SKM-1 (cell line): Measurements from ENCODE around the gene CDC42BPA.

ENCODE experiments used
- DNase-seq: peaks from one replicate; lab custom pipeline; 2025; ENCODE audit not compliant: unreplicated experiment; lab: John Stamatoyannopoulos, UW

CDC42BPA gene

DNA sequence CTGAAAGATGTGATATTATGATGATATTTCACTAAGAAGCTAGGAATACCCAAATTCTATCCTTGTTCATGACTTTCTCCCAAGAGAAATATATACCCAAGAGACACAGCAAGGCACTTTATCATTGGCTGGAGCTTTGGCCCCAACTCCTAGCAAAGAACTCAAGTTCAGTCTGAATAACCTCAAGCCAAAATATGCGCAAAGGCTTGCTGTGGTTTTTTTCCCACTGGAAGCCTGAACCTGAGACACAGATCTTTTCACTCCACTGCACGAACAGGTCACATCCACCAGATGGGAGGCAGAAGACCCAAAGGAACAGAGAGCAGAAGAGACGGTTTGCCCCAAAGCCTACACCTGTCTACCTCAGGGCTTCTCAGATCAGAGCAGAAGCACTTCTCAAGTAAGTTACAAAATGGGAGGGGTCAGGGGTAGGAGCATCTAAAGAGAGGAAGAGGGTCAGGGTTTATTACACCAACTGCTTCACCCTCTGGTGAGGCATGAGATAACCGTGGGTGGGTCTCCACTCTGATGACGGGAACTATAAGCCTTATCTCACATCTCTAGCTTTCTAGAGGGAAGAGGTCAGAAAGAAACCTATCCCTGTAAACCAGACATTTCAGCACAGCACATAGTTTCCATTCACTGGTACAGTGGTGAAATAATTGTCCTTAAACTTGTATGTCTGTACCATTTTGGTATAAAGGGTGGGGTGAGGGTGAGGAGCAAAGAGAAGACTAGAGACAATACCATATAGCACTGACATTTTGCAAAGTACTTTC is 17.1 kb upstream of the CDC42BPA start:
- no peak for DNase-seq

- no peak for DNase-seq
These were observed 15.1 kb upstream of the CDC42BPA start for GRCh38 chr1:227333423-227333822.

DNA sequence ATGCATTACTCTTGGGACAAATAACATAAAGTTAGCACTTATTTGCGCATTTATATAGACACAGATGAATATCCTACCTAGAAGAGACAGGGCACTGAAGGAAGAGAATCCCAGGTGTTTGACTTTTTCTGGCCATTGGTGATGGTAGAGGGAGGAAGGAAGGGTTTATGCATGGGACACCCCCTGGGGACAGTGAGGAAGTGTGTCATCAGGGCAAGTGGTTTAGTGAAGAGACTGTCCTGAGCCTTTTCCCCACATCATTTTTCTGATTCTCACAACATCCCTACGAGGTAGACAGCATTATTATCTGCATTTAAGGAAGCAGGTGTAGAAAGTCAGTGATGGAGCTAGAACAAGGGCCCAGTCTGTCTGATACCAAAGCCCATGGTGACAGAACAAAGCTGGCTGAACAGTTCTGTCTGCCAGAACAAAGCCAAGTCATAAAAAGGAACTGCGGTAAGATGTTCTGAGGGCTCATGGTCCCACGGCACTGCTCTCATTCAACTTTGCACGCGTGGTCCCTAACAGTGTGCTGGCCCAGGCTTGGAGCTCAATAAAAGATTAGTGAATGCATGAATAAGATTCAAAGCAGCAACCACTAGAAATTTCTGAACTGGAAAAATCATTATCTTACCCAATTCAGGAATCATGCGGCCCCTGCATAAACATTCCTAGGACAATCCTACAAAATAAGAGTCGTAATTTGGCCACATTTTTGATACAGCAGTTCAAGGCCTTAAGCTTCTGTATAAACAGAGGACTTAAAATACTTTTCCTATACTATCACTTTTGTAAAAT is 12.2 kb upstream of the CDC42BPA start:
- DNase-seq, result no peak

DNA sequence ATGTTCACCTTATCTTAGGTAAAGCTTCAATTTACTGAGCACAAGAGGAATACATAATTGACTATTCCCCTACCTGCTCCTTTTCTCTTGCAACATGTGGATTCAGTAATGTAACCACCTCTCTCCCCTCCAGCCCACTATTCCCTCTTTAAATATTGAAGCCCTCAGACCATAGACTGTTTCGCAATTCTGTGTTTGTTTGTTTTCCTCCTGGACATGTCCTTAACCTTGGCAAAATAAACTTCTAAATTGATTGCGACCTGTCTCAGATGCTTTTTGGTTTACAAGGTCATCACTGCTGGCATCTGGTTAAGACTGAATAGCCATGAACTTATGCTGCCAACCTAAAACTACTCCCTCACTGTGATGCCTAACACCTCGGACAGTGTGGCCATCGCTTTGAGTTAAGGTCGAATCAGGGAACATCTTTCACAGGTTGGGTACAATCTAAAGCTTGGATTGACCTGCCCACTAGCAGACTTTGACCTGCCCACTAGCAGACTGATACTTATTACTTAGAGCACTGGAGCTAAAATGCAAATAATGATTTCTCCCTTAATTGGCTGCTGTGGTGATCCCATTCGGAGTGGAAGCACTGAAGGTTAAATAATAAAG is 10.2 kb upstream of the CDC42BPA start:
- DNase-seq, result no peak

DNA sequence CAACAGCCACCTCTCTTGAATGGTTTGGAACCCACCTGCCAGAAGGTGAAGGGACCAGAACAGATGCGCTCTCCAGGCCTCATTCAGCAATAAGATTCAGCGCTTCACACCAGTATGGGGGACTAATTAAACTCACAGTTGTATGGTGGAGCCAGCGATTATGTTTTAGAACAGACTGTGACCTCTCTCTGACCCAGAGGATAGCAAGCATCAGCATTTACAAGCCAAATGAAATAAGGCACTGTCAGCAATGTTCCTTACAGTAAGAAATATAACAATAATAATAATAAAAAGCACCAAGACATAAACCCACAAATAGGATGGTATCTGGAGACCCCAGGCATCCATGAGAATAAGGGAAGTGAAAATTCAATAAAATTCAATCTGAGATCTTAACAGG is 6.9 kb upstream of the CDC42BPA start:
- DNase-seq, result no peak

DNA sequence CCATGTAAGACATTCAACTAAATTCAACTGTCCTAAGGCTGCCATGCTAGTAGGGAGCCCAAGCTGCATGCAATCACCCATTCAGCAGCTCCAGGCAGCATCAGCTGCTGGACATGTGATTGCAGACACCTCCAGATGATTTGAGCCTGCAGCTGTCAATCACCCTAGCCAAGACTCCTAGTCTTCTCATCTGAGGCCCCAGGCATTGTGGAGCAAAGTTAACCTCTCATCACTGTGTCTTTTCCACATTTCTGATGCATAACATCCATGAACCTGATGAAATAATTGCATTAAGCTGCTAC is 5.6 kb upstream of the CDC42BPA start:
- no peak for DNase-seq

DNA sequence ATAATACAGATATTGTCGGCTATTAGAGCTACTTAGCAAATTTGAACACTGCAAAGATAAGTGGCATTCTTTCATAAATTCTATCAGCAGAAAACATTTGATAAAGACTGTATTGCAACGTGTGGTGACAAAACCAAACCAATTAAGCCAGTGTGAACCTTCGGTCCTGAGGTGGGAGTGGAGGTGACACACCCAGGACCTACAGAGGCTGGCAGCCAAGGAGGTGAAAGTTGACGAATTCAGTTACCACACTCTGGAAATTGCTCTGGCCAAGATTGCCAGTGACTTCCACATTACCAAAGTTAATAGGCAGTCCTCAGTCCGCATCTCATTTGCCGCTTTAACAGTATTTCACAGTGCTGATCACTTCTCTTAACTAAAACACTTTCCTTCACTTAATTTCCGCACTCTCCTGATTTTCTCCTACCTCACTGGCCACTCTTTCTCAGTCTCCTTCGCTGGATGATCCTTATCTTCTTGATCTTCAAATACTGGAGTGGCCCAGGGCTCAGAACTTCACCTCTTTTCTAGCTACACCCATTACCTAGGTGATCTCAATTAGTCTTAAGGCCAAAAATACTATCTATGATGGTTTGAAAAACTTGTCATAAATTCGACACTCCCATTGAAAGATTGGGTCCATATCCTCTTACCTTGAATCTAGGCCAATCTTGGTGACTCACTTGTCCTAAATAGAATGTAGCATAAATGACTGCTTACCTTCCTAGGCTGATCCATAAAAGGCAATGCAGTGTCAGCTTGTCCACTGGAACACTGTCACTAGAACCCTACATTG is 5.1 kb upstream of the CDC42BPA start:
- DNase-seq, result no peak

GRCh38 chr1:227322376-227322775 is 4.1 kb upstream of the CDC42BPA start:
- DNase-seq, result no peak

- peak; percentile 75 for DNase-seq
These were observed 2.7 kb upstream of the CDC42BPA start for GRCh38 chr1:227321035-227321434.

DNA sequence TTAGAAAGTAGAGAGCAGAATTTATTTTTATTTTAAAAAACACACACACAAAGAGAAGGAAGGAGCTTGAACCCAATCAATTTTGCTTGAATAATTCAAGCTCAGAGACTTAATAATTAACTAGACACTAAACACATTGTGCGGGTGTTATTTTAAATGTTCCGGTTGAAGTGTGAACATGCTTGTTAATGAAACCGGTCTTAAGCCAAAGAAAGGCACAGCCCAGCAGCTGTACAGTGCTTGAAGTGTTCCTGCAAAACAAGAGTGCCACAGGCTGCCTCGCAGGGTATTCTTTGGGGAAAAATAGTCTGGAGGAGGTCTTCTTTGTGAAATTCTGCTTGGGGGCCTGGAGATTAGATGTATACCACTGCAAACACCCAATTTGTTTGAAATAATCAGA is 2.2 kb upstream of the CDC42BPA start:
- no peak for DNase-seq

DNA sequence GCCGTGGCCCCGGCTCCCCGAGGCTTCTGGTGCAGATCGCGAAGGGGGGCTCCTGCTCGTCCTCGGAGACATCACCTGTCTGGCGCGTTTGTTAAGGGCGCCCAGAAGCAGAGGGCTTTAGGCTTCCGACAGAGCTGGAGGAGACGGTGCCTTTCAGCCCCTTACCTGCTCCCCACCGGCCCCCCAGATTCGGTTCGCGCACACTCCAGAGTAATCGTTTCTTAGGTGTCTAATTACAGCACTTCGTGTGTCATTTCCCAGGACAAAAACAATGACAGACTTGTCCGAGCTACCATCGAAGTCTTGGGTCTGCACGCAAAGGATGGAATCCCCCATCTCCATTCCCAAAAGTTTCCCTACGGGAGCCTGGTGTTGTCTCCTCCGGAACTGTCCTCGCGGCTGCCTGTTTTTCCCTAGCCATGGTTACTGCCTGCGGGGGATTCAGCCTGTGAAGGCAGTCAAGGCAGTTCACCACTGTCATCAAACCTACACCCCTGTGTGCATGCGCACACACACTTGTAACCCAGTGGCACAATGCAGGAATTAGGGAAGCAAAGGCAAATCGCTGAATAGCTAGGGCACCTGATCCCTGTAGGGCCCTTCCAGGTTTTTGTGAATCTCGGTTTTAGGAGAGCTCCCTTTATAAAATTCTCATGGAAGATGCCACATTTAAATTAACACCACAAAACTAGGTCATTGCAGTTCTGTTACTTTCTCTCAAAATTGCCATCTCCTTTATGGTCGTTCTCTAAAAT is 738 bp upstream of the CDC42BPA start:
- no peak for DNase-seq

DNA sequence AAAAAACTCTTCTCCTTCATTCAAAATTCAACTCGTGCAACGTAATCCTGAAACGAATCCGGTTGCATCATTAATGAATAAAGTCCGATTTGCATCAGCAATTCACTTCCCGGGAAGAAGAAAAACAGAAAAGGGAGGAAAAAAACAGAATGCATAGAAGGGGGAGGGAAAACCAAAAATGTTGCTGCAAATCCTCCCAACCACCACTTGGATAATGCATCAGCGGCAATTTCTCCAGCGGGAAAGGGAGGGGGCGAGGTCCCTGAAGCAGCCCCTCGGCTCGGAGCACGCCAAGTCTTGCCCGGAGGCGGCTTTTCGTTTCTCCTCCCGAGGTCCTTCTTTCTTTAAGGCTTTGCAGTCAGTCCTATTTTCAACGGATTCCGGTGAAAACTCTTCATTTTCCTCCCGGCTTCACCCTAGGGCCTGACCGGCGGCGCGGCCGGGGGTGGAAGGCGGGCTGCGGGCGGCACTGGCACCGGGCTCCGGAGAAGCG is 723 bp downstream of the CDC42BPA start:
- no peak for DNase-seq

GRCh38 chr1:227317011-227317451 is 1.3 kb downstream of the CDC42BPA start:
- no peak for DNase-seq

DNA sequence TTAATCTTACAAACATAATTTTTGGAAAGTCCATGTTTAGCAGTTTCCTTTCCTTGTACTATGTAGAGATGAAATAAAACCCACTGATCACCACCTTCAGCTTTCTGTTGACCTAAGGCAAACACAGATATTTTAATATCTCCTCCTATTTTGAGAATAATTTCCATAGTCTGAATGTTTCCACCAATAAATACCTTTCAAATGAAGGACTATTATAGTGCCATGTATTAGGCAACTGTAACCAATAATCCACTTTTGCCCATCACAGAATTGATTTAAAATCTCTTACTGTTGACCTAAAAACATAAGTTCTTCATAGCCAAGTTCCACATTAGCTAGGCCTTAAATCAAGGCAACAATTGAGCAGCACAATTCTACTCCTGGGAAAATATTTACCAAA is 1.8 kb downstream of the CDC42BPA start:
- no peak for DNase-seq

GRCh38 chr1:227315629-227316346 is 2.5 kb downstream of the CDC42BPA start:
- DNase-seq, result no peak

DNA sequence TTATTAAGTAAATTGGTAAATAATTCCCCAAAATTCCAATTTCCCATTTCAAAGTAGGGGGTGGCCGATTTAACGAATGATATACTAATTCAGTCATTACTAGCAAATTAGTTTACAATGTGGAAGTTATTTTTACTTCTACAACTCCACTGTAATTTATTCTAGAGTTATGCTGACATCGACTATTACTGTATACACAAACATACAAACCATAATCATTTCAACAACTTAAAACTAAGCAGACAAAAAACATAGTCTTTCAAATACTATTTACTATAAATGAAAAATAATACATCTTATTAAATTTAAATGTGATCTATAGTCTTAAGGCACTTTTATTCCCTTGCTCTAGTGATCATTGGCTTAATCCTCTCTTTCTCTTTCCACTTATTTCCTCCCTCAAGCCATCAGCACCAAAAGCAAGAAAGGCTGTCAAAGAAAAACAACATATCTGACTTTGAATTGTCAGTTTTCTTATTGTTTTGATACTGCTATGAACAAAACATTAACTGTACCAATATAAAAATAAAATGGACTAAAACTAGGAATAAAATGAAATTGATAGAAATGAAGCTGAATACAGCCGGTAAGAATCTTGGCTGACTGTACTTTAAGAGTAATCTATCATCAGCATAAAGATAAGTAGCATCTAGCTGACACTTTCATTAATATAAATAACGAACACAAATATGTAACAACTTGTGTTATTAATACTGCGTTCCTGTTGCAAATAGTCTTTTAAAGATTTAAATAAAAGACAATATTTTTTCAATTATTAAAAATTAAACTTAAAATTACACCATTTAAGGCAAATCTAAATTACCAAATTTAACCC is 4.1 kb downstream of the CDC42BPA start:
- DNase-seq, result no peak

- no peak for DNase-seq
These were observed 5.8 kb downstream of the CDC42BPA start for GRCh38 chr1:227312361-227313025.

- DNase-seq, result no peak
These were observed 6.8 kb downstream of the CDC42BPA start for GRCh38 chr1:227311389-227312001.
